ENCODE measurements around the gene NDUFA11. TPM values are rescaled to one million over a fixed set of nuclear protein-coding genes. Genes with fewer than 3 reads are reported as not detected.

NDUFA11 gene
- total RNA-seq, 2 donors from 2014 or later, result 242 to 269 TPM

DNA sequence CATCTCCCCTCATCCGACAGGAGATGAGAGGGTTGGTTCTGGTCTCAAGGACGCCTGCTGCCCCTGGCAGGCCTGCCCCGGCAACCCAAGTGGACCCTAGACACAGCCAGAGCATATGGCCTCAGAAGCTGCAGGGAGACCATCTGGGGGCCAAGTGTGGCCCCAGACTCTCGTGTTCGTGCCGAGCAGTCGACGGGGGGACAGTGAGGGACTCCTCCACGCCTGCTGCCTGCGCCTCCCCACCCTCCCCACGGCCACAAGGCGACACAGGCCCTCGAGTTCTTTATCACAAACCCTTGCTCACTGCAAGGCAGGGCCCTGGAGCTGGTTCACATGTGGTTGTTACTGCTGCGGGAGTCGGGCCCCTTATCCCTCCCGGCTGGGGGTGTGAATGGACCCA lies 19.8 kb upstream of the NDUFA11 start:
- no peaks in the 10 kb centered on the region for H3K9me3 ChIP-seq (ENCODE audit: control insufficient read depth, low read length)
- no peak for TF ChIP-seq CTCF (conservative IDR thresholded peaks at IDR 0.05)
- H3K36me3 ChIP-seq (ENCODE audit: control insufficient read depth, insufficient read depth, low read length), result peaks cover 77% of the 10 kb centered on the region
- H3K9ac ChIP-seq (ENCODE audit: extremely low read depth, low read length, poor library complexity, severe bottlenecking), result no peak overlapping the region
- no peak overlapping the region for H3K4me3 ChIP-seq (ENCODE audit: low read length)
- H3K27ac ChIP-seq (ENCODE audit: low read depth, low read length), result no peak overlapping the region
- DNase-seq, result no peak
- H3K27me3 Mint-ChIP-seq (ENCODE audit: insufficient read depth), result no peaks in the 10 kb centered on the region
- no peaks in the 10 kb centered on the region for H3K4me1 Mint-ChIP-seq
- 90 to 94% methylated on average over 5 to 16 of the region's 16 CpGs for WGBS, 2 experiments (ENCODE audit: insufficient coverage in 1 of 2, insufficient read length in 1 of 2)
- no peak overlapping the region for H3K4me3 Mint-ChIP-seq
- H3K4me1 ChIP-seq (ENCODE audit: control insufficient read depth, insufficient read depth, low read length), result no peaks in the 10 kb centered on the region
- no peaks in the 10 kb centered on the region for H3K9me3 Mint-ChIP-seq
- H3K27me3 ChIP-seq (ENCODE audit: control insufficient read depth, insufficient read depth, low read length, poor library complexity, severe bottlenecking), result no peaks in the 10 kb centered on the region
- H3K27ac Mint-ChIP-seq, result no peak overlapping the region
- peaks cover 76% of the 10 kb centered on the region for H3K36me3 Mint-ChIP-seq (ENCODE audit: low read depth)

GRCh38 chr19:5922161-5922545 lies 18.6 kb upstream of the NDUFA11 start:
- Histone ChIP-seq H3K27me3 (ENCODE audit: control insufficient read depth, insufficient read depth, low read length, poor library complexity, severe bottlenecking) (no peaks in the 10 kb centered on the region), H3K36me3 (ENCODE audit: control insufficient read depth, insufficient read depth, low read length) (peaks cover 69% of the 10 kb centered on the region), H3K9ac (ENCODE audit: extremely low read depth, low read length, poor library complexity, severe bottlenecking) (no peak overlapping the region), H3K4me3 (ENCODE audit: low read length) (no peak overlapping the region), H3K4me1 (ENCODE audit: control insufficient read depth, insufficient read depth, low read length) (no peaks in the 10 kb centered on the region), H3K9me3 (ENCODE audit: control insufficient read depth, low read length) (no peaks in the 10 kb centered on the region), H3K27ac (ENCODE audit: low read depth, low read length) (no peak overlapping the region)
- no peak for DNase-seq
- peaks cover 65% of the 10 kb centered on the region for H3K36me3 Mint-ChIP-seq (ENCODE audit: low read depth)
- H3K4me1 Mint-ChIP-seq, result no peaks in the 10 kb centered on the region
- WGBS, 2 experiments (ENCODE audit: insufficient coverage in 1 of 2, insufficient read length in 1 of 2), result 95 to 96% methylated on average over 10 of the region's 12 CpGs
- no peaks in the 10 kb centered on the region for H3K9me3 Mint-ChIP-seq
- H3K27me3 Mint-ChIP-seq (ENCODE audit: insufficient read depth), result no peaks in the 10 kb centered on the region
- no peak for TF ChIP-seq CTCF (conservative IDR thresholded peaks at IDR 0.05)
- H3K4me3 Mint-ChIP-seq, result no peak overlapping the region
- H3K27ac Mint-ChIP-seq, result no peak overlapping the region

GRCh38 chr19:5921516-5922160 lies 18.0 kb upstream of the NDUFA11 start:
- no peak overlapping the region for H3K27ac Mint-ChIP-seq
- no peak for TF ChIP-seq CTCF (conservative IDR thresholded peaks at IDR 0.05)
- H3K27me3 Mint-ChIP-seq (ENCODE audit: insufficient read depth), result no peaks in the 10 kb centered on the region
- Histone ChIP-seq H3K4me1 (ENCODE audit: control insufficient read depth, insufficient read depth, low read length) (no peaks in the 10 kb centered on the region), H3K9ac (ENCODE audit: extremely low read depth, low read length, poor library complexity, severe bottlenecking) (no peak overlapping the region), H3K27me3 (ENCODE audit: control insufficient read depth, insufficient read depth, low read length, poor library complexity, severe bottlenecking) (no peaks in the 10 kb centered on the region), H3K9me3 (ENCODE audit: control insufficient read depth, low read length) (no peaks in the 10 kb centered on the region), H3K27ac (ENCODE audit: low read depth, low read length) (no peak overlapping the region), H3K4me3 (ENCODE audit: low read length) (no peak overlapping the region), H3K36me3 (ENCODE audit: control insufficient read depth, insufficient read depth, low read length) (peaks cover 64% of the 10 kb centered on the region)
- H3K4me3 Mint-ChIP-seq, result no peak overlapping the region
- no peak for DNase-seq
- 93 to 94% methylated on average over 19 to 20 of the region's 21 CpGs for WGBS, 2 experiments (ENCODE audit: insufficient coverage in 1 of 2, insufficient read length in 1 of 2)
- H3K36me3 Mint-ChIP-seq (ENCODE audit: low read depth), result peaks cover 64% of the 10 kb centered on the region
- no peaks in the 10 kb centered on the region for H3K9me3 Mint-ChIP-seq
- no peaks in the 10 kb centered on the region for H3K4me1 Mint-ChIP-seq
